Suprapubic skin (tissue), 4 donors: ENCODE data around the gene IL36B. TPM values are rescaled to one million over a fixed set of nuclear protein-coding genes. Genes with fewer than 3 reads are reported as not detected.

ENCODE experiments used
- DNase-seq, 2 donors: peaks; one replicate each; pipeline ENCODE4 v3.0.0-alpha.2; 2019; ENCODE audit warnings: low spot score in 2 of 2
- H3K27ac ChIP-seq: fragments of 200-600 bp; sonication (generic); one replicate; pipeline ENCODE4 v1.5.1; 2019
- H3K27me3 ChIP-seq: fragments of 200-600 bp; sonication (generic); one replicate; pipeline ENCODE4 v1.5.1; 2019
- H3K36me3 ChIP-seq: fragments of 200-600 bp; sonication (generic); one replicate; pipeline ENCODE4 v1.5.1; 2019
- H3K4me1 ChIP-seq: fragments of 200-600 bp; sonication (generic); one replicate; pipeline ENCODE4 v1.5.1; 2019
- H3K4me3 ChIP-seq: fragments of 200-600 bp; sonication (generic); one replicate; pipeline ENCODE4 v1.5.1; 2019; ENCODE audit warnings: mild to moderate bottlenecking
- H3K9me3 ChIP-seq: fragments of 200-600 bp; sonication (generic); one replicate; pipeline ENCODE4 v1.5.1; 2019
- EP300 ChIP-seq: sonication (generic); formaldehyde crosslinking; IDR thresholded peaks from one replicate; pipeline ENCODE4 v1.6.1; 2017; ENCODE audit warnings: antibody characterized with exemption
- POLR2A ChIP-seq, 2 donors: fragments of 450-650 bp; IDR thresholded peaks; one replicate each; pipeline ENCODE4 v1.6.1; 2017; ENCODE audit warnings: antibody characterized with exemption in 2 of 2, mild to moderate bottlenecking in 2 of 2, moderate library complexity in 2 of 2
- POLR2AphosphoS5 ChIP-seq, 3 donors: sonication (generic); formaldehyde crosslinking; IDR thresholded peaks; one replicate each; pipeline ENCODE4 v1.6.1; 2017; ENCODE audit warnings: antibody characterized with exemption in 3 of 3
- WGBS: methylation state at CpG from one replicate; pipeline ENCODE4 v1.1.5; 2018; 5-methylcytosine and 5-hydroxymethylcytosine counted together
- total RNA-seq, 4 donors: library from RNA; depleted of rRNA; stranded (reverse); fragments of >200 nt; gene quantifications; one replicate each; pipeline ENCODE4 v1.1.0, GENCODE V29; 2016
- TF ChIP-seq, protein P1 (sequence below), 2 donors: fragments of 200-600 bp in 1 of 2; fragments of 450-650 bp in 1 of 2; sonication (generic) in 1 of 2; IDR thresholded peaks; one replicate each; pipeline ENCODE4 v1.5.1; 2016 to 2019; ENCODE audit warnings: antibody characterized with exemption in 2 of 2, mild to moderate bottlenecking in 1 of 2, moderate library complexity in 1 of 2

The IL36B gene
- total RNA-seq, 4 donors from 2014 or later: 1.5 to 7.9 (median 4.0) TPM

DNA sequence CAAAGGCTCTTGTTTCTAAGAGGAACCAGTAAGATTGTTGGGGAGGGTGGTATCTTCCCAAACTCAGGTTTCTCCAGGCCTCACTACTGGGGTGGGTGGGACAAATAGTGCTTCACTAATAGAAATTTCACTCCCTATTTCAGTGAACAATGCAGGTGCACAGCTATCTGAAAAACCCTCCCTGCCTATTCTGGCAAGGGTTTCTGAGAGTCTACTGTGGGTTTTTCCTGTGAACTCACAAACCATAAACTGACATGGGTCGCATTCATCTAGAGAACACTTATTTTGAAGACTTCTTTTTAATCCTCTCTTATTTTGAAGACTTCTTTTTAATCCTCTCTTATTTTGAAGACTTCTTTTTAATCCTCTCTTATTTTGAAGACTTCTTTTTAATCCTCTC is 43.0 kb downstream of the IL36B start:
- 63% methylated on average over 1 of the region's 1 CpG for WGBS
- no peak for DNase-seq

GRCh38 chr2:113007250-113007649 is 45.4 kb downstream of the IL36B start:
- DNase-seq: no peak
- no peak overlapping the region for H3K4me3 ChIP-seq
- no peak overlapping the region for H3K27ac ChIP-seq
- no peaks in the 10 kb centered on the region for H3K36me3 ChIP-seq
- no peaks in the 10 kb centered on the region for H3K9me3 ChIP-seq
- no peaks in the 10 kb centered on the region for H3K4me1 ChIP-seq
- no peak for TF ChIP-seq POLR2A (IDR thresholded peaks at IDR 0.05)
- no peak for TF ChIP-seq POLR2AphosphoS5 (IDR thresholded peaks at IDR 0.05)
- TF ChIP-seq EP300: no peak
- TF ChIP-seq, protein P1, sequence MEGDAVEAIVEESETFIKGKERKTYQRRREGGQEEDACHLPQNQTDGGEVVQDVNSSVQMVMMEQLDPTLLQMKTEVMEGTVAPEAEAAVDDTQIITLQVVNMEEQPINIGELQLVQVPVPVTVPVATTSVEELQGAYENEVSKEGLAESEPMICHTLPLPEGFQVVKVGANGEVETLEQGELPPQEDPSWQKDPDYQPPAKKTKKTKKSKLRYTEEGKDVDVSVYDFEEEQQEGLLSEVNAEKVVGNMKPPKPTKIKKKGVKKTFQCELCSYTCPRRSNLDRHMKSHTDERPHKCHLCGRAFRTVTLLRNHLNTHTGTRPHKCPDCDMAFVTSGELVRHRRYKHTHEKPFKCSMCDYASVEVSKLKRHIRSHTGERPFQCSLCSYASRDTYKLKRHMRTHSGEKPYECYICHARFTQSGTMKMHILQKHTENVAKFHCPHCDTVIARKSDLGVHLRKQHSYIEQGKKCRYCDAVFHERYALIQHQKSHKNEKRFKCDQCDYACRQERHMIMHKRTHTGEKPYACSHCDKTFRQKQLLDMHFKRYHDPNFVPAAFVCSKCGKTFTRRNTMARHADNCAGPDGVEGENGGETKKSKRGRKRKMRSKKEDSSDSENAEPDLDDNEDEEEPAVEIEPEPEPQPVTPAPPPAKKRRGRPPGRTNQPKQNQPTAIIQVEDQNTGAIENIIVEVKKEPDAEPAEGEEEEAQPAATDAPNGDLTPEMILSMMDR (IDR thresholded peaks at IDR 0.05): no peak
- 80% methylated on average over 1 of the region's 1 CpG for WGBS
- H3K27me3 ChIP-seq: no peaks in the 10 kb centered on the region

More for the DNA sequence above, 43.0 kb downstream of the IL36B start:
- H3K36me3 ChIP-seq: no peaks in the 10 kb centered on the region
- no peak overlapping the region for H3K27ac ChIP-seq
- H3K9me3 ChIP-seq: no peaks in the 10 kb centered on the region
- H3K4me3 ChIP-seq: no peak overlapping the region
- peaks cover 3% of the 10 kb centered on the region for H3K27me3 ChIP-seq
- TF ChIP-seq POLR2AphosphoS5 (IDR thresholded peaks at IDR 0.05): no peak
- no peak for TF ChIP-seq EP300
- TF ChIP-seq POLR2A (IDR thresholded peaks at IDR 0.05): no peak
- TF ChIP-seq, protein P1 (IDR thresholded peaks at IDR 0.05): no peak
- no peaks in the 10 kb centered on the region for H3K4me1 ChIP-seq

- H3K27me3 ChIP-seq: no peaks in the 10 kb centered on the region
- no peak for DNase-seq
- 87% methylated on average over 3 of the region's 3 CpGs for WGBS
- no peaks in the 10 kb centered on the region for H3K9me3 ChIP-seq
- H3K4me1 ChIP-seq: no peaks in the 10 kb centered on the region
- TF ChIP-seq POLR2AphosphoS5 (IDR thresholded peaks at IDR 0.05): no peak
- no peak for TF ChIP-seq POLR2A (IDR thresholded peaks at IDR 0.05)
- TF ChIP-seq EP300: no peak
- TF ChIP-seq, protein P1 (IDR thresholded peaks at IDR 0.05): no peak
- H3K4me3 ChIP-seq: no peak within 1 kb of the TSS
- H3K27ac ChIP-seq: no peak within 1 kb of the TSS
- H3K36me3 ChIP-seq: no peaks in the 10 kb centered on the region
These were observed 47.6 kb downstream of the IL36B start, which contains the start of gene IL36A for GRCh38 chr2:113005030-113005509. Gene IL36A, plus strand, starts transcription at chr2:113005459. Its CDS starts 413 bp downstream, at chr2:113005872.

DNA sequence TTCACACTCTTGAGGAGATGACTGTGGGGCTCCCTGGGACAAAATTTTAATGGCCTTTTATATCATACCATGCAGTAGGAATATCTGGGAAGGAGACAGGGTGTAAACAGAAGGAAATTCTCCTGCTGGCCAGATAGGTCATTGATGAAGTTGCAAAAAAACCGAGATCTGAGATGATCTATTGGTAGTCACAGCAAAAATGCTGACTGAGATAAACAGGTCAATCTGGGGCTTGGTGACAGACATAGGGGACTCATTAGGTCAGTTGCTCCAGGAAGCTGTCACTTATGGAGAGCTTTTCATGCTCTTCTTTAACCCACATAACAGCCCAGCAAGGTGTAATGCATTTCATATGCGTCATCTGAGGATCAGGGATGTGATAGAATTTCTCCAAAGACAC is 50.0 kb downstream of the IL36B start:
- WGBS: 84% methylated on average over 2 of the region's 2 CpGs
- no peaks in the 10 kb centered on the region for H3K27me3 ChIP-seq
- H3K36me3 ChIP-seq: no peaks in the 10 kb centered on the region
- no peak for TF ChIP-seq POLR2A (IDR thresholded peaks at IDR 0.05)
- TF ChIP-seq, protein P1 (IDR thresholded peaks at IDR 0.05): no peak
- no peak for TF ChIP-seq EP300
- no peak for TF ChIP-seq POLR2AphosphoS5 (IDR thresholded peaks at IDR 0.05)
- H3K9me3 ChIP-seq: no peaks in the 10 kb centered on the region
- H3K4me1 ChIP-seq: no peaks in the 10 kb centered on the region
- H3K4me3 ChIP-seq: no peak overlapping the region
- DNase-seq: no peak
- no peak overlapping the region for H3K27ac ChIP-seq

GRCh38 chr2:113000436-113000835 is 52.2 kb downstream of the IL36B start:
- WGBS: 87% methylated on average over 1 of the region's 1 CpG
- Histone ChIP-seq H3K4me1 (no peaks in the 10 kb centered on the region), H3K9me3 (no peaks in the 10 kb centered on the region), H3K27ac (no peak overlapping the region), H3K27me3 (no peaks in the 10 kb centered on the region), H3K36me3 (no peaks in the 10 kb centered on the region), H3K4me3 (no peak overlapping the region)
- DNase-seq: no peak
- no peak for TF ChIP-seq POLR2AphosphoS5 (IDR thresholded peaks at IDR 0.05)
- TF ChIP-seq EP300: no peak
- TF ChIP-seq, protein P1 (IDR thresholded peaks at IDR 0.05): no peak
- no peak for TF ChIP-seq POLR2A (IDR thresholded peaks at IDR 0.05)
